GM12878 (cell line): Measurements from ENCODE around the gene CTSE.

Source experiments
- EED ChIP-seq: sonication (generic); IDR thresholded peaks from 2 replicates; pipeline ENCODE4 v1.6.1; 2016; ENCODE audit warnings: antibody characterized with exemption, low read depth
- EP300 ChIP-seq, 2 experiments: fragments of 150-350 bp in 1 of 2; IDR thresholded peaks; 2 replicates each; pipeline ENCODE4 v1.6.1; 2011 to 2012; ENCODE audit warnings: low read depth in 2 of 2, low read length in 2 of 2, borderline replicate concordance in 1 of 2, improper control_type of control experiment in 1 of 2, inconsistent platforms in 1 of 2; ENCODE audit not compliant: control insufficient read depth in 1 of 2
- EZH2 ChIP-seq: IDR thresholded peaks from 2 replicates; pipeline ENCODE4 v1.6.1; 2012; ENCODE audit warnings: low read depth, mild to moderate bottlenecking, control low read depth, inconsistent platforms, low read length, borderline replicate concordance; ENCODE audit not compliant: control insufficient read depth
- SMC3 ChIP-seq: IDR thresholded peaks from 2 replicates; pipeline ENCODE4 v1.6.1; 2011; ENCODE audit warnings: low read length, improper control_type of control experiment, borderline replicate concordance
- TF ChIP-seq, protein P1 (sequence below), 3 experiments: IDR thresholded peaks in 2 of 3; conservative IDR thresholded peaks in 1 of 3; 2 replicates each; pipeline ENCODE4 v1.5.1; 2011; ENCODE audit warnings: low read depth in 3 of 3, low read length in 3 of 3, mild to moderate bottlenecking in 3 of 3, control low read depth in 2 of 3, moderate library complexity in 2 of 3, inconsistent platforms in 1 of 3, mixed read lengths in 1 of 3; ENCODE audit not compliant: control insufficient read depth in 2 of 3, insufficient read depth in 1 of 3; ENCODE audit errors: extremely low read depth in 1 of 3
- TF ChIP-seq, protein P2 (sequence below): fragments of 150-350 bp; IDR thresholded peaks from 2 replicates; pipeline ENCODE4 v1.6.1; 2016; ENCODE audit warnings: low read depth, low read length
- TF ChIP-seq, protein P3 (sequence below): IDR thresholded peaks from 2 replicates; pipeline ENCODE4 v1.6.1; 2012; ENCODE audit warnings: improper control_type of control experiment, low read depth, low read length; ENCODE audit not compliant: insufficient replicate concordance

DNA sequence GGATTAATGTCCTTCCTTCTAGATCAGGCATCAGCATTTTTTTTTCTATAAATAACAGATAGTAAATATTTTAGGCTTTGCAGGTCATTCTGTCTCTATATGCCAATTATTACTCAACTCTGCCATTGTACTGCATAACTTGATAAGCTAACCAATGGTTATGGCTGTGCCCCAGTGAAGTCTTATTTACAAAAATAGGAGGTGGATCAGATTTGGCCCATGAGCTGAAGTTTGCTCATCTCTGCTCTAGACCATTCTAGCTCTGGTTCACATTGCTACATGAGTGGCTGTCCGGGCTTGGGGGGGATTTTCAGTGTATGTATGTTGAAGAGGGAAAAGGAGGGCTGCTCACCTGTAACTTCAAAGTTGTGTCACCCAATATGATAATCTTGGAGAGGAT, 30.6 kb downstream of the CTSE start:
- TF ChIP-seq, protein P1, sequence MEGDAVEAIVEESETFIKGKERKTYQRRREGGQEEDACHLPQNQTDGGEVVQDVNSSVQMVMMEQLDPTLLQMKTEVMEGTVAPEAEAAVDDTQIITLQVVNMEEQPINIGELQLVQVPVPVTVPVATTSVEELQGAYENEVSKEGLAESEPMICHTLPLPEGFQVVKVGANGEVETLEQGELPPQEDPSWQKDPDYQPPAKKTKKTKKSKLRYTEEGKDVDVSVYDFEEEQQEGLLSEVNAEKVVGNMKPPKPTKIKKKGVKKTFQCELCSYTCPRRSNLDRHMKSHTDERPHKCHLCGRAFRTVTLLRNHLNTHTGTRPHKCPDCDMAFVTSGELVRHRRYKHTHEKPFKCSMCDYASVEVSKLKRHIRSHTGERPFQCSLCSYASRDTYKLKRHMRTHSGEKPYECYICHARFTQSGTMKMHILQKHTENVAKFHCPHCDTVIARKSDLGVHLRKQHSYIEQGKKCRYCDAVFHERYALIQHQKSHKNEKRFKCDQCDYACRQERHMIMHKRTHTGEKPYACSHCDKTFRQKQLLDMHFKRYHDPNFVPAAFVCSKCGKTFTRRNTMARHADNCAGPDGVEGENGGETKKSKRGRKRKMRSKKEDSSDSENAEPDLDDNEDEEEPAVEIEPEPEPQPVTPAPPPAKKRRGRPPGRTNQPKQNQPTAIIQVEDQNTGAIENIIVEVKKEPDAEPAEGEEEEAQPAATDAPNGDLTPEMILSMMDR (IDR thresholded peaks at IDR 0.05 in 2 of 3, conservative IDR thresholded peaks at IDR 0.05 in 1 of 3; ENCODE audit: control insufficient read depth in 2 of 3, extremely low read depth in 1 of 3, insufficient read depth in 1 of 3, low read depth in 3 of 3, low read length in 3 of 3) = no peak
- TF ChIP-seq, protein P2, sequence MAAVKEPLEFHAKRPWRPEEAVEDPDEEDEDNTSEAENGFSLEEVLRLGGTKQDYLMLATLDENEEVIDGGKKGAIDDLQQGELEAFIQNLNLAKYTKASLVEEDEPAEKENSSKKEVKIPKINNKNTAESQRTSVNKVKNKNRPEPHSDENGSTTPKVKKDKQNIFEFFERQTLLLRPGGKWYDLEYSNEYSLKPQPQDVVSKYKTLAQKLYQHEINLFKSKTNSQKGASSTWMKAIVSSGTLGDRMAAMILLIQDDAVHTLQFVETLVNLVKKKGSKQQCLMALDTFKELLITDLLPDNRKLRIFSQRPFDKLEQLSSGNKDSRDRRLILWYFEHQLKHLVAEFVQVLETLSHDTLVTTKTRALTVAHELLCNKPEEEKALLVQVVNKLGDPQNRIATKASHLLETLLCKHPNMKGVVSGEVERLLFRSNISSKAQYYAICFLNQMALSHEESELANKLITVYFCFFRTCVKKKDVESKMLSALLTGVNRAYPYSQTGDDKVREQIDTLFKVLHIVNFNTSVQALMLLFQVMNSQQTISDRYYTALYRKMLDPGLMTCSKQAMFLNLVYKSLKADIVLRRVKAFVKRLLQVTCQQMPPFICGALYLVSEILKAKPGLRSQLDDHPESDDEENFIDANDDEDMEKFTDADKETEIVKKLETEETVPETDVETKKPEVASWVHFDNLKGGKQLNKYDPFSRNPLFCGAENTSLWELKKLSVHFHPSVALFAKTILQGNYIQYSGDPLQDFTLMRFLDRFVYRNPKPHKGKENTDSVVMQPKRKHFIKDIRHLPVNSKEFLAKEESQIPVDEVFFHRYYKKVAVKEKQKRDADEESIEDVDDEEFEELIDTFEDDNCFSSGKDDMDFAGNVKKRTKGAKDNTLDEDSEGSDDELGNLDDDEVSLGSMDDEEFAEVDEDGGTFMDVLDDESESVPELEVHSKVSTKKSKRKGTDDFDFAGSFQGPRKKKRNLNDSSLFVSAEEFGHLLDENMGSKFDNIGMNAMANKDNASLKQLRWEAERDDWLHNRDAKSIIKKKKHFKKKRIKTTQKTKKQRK = no peak
- TF ChIP-seq SMC3 (no peak), EZH2 (no peak), EED (no peak), EP300 (IDR thresholded peaks at IDR 0.05; ENCODE audit: borderline replicate concordance in 1 of 2, control insufficient read depth in 1 of 2, low read depth in 2 of 2, low read length in 2 of 2) (no peak)
- TF ChIP-seq, protein P3, sequence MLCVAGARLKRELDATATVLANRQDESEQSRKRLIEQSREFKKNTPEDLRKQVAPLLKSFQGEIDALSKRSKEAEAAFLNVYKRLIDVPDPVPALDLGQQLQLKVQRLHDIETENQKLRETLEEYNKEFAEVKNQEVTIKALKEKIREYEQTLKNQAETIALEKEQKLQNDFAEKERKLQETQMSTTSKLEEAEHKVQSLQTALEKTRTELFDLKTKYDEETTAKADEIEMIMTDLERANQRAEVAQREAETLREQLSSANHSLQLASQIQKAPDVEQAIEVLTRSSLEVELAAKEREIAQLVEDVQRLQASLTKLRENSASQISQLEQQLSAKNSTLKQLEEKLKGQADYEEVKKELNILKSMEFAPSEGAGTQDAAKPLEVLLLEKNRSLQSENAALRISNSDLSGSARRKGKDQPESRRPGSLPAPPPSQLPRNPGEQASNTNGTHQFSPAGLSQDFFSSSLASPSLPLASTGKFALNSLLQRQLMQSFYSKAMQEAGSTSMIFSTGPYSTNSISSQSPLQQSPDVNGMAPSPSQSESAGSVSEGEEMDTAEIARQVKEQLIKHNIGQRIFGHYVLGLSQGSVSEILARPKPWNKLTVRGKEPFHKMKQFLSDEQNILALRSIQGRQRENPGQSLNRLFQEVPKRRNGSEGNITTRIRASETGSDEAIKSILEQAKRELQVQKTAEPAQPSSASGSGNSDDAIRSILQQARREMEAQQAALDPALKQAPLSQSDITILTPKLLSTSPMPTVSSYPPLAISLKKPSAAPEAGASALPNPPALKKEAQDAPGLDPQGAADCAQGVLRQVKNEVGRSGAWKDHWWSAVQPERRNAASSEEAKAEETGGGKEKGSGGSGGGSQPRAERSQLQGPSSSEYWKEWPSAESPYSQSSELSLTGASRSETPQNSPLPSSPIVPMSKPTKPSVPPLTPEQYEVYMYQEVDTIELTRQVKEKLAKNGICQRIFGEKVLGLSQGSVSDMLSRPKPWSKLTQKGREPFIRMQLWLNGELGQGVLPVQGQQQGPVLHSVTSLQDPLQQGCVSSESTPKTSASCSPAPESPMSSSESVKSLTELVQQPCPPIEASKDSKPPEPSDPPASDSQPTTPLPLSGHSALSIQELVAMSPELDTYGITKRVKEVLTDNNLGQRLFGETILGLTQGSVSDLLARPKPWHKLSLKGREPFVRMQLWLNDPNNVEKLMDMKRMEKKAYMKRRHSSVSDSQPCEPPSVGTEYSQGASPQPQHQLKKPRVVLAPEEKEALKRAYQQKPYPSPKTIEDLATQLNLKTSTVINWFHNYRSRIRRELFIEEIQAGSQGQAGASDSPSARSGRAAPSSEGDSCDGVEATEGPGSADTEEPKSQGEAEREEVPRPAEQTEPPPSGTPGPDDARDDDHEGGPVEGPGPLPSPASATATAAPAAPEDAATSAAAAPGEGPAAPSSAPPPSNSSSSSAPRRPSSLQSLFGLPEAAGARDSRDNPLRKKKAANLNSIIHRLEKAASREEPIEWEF = no peak
